ENCODE measurements around the gene CIAO2B. TPM values are rescaled to one million over a fixed set of nuclear protein-coding genes. Genes with fewer than 3 reads are reported as not detected.

The CIAO2B gene
- total RNA-seq, 1 donor from 2014 or later, result 89.4 TPM

- H3K9me3 Mint-ChIP-seq (ENCODE audit: unreplicated experiment), result peaks cover 2% of the 10 kb centered on the region
- no peak overlapping the region for H3K27ac Mint-ChIP-seq (ENCODE audit: unreplicated experiment)
- H3K4me1 Mint-ChIP-seq (ENCODE audit: low read depth, unreplicated experiment), result peaks cover 2% of the 10 kb centered on the region
- DNase-seq, result no peak
- H3K27me3 Mint-ChIP-seq (ENCODE audit: unreplicated experiment), result peaks cover 7% of the 10 kb centered on the region
- H3K36me3 Mint-ChIP-seq (ENCODE audit: unreplicated experiment), result no peaks in the 10 kb centered on the region
- H3K4me3 Mint-ChIP-seq (ENCODE audit: unreplicated experiment), result no peak overlapping the region
- no peak for TF ChIP-seq CTCF (IDR thresholded peaks at IDR 0.05; ENCODE audit: partially characterized antibody, unreplicated experiment)
Measured at GRCh38 chr16:66886914-66887313, 47.3 kb downstream of the CIAO2B start.

DNA sequence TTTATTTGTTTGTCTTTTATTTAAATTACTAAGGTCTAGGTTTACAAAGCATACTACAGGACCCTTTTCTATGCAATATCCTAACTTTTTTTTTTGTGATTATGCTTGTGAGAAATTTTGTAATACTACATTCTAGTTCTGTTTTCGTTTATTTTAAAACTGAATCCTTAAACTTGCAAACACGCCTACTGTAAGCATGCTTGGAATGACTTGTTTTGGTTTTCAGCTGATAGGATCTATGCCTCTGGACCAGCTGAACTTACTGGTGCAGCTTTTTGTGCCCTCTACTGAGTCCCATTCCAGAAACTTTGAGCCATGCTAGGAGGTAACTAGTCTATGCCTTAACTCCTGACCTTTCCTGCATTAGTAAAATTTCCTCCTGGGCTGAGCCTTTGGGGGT, 47.9 kb downstream of the CIAO2B start:
- no peak for TF ChIP-seq CTCF (IDR thresholded peaks at IDR 0.05; ENCODE audit: partially characterized antibody, unreplicated experiment)
- Mint-ChIP-seq H3K4me3 (ENCODE audit: unreplicated experiment) (no peak overlapping the region), H3K27ac (ENCODE audit: unreplicated experiment) (no peak overlapping the region)

GRCh38 chr16:66885491-66885890, 48.7 kb downstream of the CIAO2B start:
- no peak for DNase-seq
- Mint-ChIP-seq H3K4me1 (ENCODE audit: low read depth, unreplicated experiment) (peaks cover 2% of the 10 kb centered on the region), H3K27ac (ENCODE audit: unreplicated experiment) (no peak overlapping the region), H3K27me3 (ENCODE audit: unreplicated experiment) (no peaks in the 10 kb centered on the region), H3K9me3 (ENCODE audit: unreplicated experiment) (no peaks in the 10 kb centered on the region), H3K4me3 (ENCODE audit: unreplicated experiment) (no peak overlapping the region), H3K36me3 (ENCODE audit: unreplicated experiment) (no peaks in the 10 kb centered on the region)
- no peak for TF ChIP-seq CTCF (IDR thresholded peaks at IDR 0.05; ENCODE audit: partially characterized antibody, unreplicated experiment)

More for the DNA sequence above, 47.9 kb downstream of the CIAO2B start:
- Mint-ChIP-seq H3K9me3 (ENCODE audit: unreplicated experiment) (peaks cover under 1% of the 10 kb centered on the region), H3K27me3 (ENCODE audit: unreplicated experiment) (peaks cover 4% of the 10 kb centered on the region), H3K36me3 (ENCODE audit: unreplicated experiment) (no peaks in the 10 kb centered on the region), H3K4me1 (ENCODE audit: low read depth, unreplicated experiment) (peaks cover 2% of the 10 kb centered on the region)
- DNase-seq, result no peak

DNA sequence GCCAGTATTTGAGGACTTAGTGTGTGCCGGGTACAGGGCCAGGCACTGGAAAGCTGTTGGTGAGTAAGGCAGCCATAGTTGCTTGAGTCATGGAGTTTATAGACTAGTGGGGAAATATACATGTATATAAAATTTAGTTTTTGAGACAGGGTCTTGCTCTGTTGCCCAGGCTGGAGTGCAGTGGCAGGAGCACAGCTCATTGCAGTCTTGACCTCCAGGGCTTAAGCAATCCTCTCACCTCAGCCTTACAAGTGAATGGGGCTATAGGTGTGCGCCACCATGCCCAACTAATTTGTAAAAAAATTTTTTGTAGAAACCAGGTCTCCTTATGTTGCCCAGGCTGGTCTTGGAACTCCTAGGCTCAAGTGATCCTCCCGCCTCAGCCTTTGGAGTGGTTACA, 51.5 kb downstream of the CIAO2B start:
- Mint-ChIP-seq H3K4me1 (ENCODE audit: low read depth, unreplicated experiment) (peaks cover 6% of the 10 kb centered on the region), H3K9me3 (ENCODE audit: unreplicated experiment) (peaks cover 3% of the 10 kb centered on the region), H3K27me3 (ENCODE audit: unreplicated experiment) (peaks cover 7% of the 10 kb centered on the region), H3K4me3 (ENCODE audit: unreplicated experiment) (no peak overlapping the region), H3K27ac (ENCODE audit: unreplicated experiment) (no peak overlapping the region), H3K36me3 (ENCODE audit: unreplicated experiment) (no peaks in the 10 kb centered on the region)
- no peak for DNase-seq
- no peak for TF ChIP-seq CTCF (IDR thresholded peaks at IDR 0.05; ENCODE audit: partially characterized antibody, unreplicated experiment)

Other genes with a start within 250 kb of the CIAO2B start
- gene CMTM4, start 237.7 kb downstream of the CIAO2B start, total RNA-seq (ENCODE audit: unreplicated experiment), result 8.2 TPM
- gene DYNC1LI2, start 182.8 kb downstream of the CIAO2B start, total RNA-seq (ENCODE audit: unreplicated experiment), result 269 TPM
- gene TERB1, start 132.8 kb downstream of the CIAO2B start, total RNA-seq (ENCODE audit: unreplicated experiment), result 0.39 TPM
- 125 TPM for gene NAE1, start 103.4 kb downstream of the CIAO2B start, total RNA-seq (ENCODE audit: unreplicated experiment)
- 0.64 TPM for gene CA7, start 90.0 kb downstream of the CIAO2B start, total RNA-seq (ENCODE audit: unreplicated experiment)
- 18.3 TPM for gene PDP2, start 53.9 kb downstream of the CIAO2B start, total RNA-seq (ENCODE audit: unreplicated experiment)
- gene CDH16, start 15.5 kb downstream of the CIAO2B start, total RNA-seq (ENCODE audit: unreplicated experiment), result not detected
- gene RRAD, start 8.9 kb downstream of the CIAO2B start, total RNA-seq (ENCODE audit: unreplicated experiment), result 1.1 TPM
- 38.6 TPM for gene CES2, start 1.1 kb upstream of the CIAO2B start, total RNA-seq (ENCODE audit: unreplicated experiment)
- gene CES3, start 26.9 kb upstream of the CIAO2B start, total RNA-seq (ENCODE audit: unreplicated experiment), result 4.1 TPM
- gene CES4A, start 54.2 kb upstream of the CIAO2B start, total RNA-seq (ENCODE audit: unreplicated experiment), result 3.6 TPM
- 168 TPM for gene CBFB, start 94.7 kb upstream of the CIAO2B start, total RNA-seq (ENCODE audit: unreplicated experiment)
- gene PHAF1, start 175.5 kb upstream of the CIAO2B start, total RNA-seq (ENCODE audit: unreplicated experiment), result 27.1 TPM
- gene B3GNT9, start 216.6 kb upstream of the CIAO2B start, total RNA-seq (ENCODE audit: unreplicated experiment), result 1.0 TPM
- gene TRADD, start 225.5 kb upstream of the CIAO2B start, total RNA-seq (ENCODE audit: unreplicated experiment), result 1.0 TPM
- 3.1 TPM for gene FBXL8, start 225.6 kb upstream of the CIAO2B start, total RNA-seq (ENCODE audit: unreplicated experiment)
- gene HSF4, start 230.3 kb upstream of the CIAO2B start, total RNA-seq (ENCODE audit: unreplicated experiment), result 7.2 TPM
- gene NOL3, start 236.1 kb upstream of the CIAO2B start, total RNA-seq (ENCODE audit: unreplicated experiment), result 8.8 TPM
- gene MATCAP1, start 249.6 kb upstream of the CIAO2B start, total RNA-seq (ENCODE audit: unreplicated experiment), result 197 TPM

Data from glutamatergic neuron (in vitro differentiated cells).